GM21825 (cell line): ENCODE results near the gene MBOAT1.

Experiments
- ATAC-seq: cut with Tn5 transposase; IDR thresholded peaks from one replicate; pipeline ENCODE4 v1.9.1; 2021; ENCODE audit warnings: mild to moderate bottlenecking, moderate library complexity; ENCODE audit not compliant: unreplicated experiment

MBOAT1 gene

GRCh38 chr6:20058121-20058905, 154.0 kb downstream of the MBOAT1 start:
- ATAC-seq: no peak

GRCh38 chr6:20056350-20056992, 155.8 kb downstream of the MBOAT1 start:
- no peak for ATAC-seq

DNA sequence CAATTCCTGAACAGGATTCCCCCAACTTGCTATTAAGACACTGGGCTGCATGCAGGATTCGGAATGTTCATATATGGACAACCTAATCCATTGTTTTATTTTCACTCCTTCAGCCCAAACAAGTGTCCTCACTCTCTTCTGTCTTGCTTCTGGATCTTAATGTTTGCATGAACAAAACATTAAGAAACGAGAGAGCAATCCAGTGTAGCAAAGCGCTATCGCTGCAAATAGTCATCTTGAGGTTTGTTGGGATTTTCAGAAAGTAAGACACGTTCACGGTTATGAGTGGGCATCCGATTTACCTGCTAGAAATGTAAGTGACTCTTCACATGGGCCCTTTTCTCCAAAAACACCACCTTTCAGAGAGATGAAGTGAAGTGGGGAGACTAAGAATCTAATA, 156.4 kb downstream of the MBOAT1 start:
- no peak for ATAC-seq
